ENCODE results near the gene CARD6. TPM values are rescaled to one million over a fixed set of nuclear protein-coding genes. Genes with fewer than 3 reads are reported as not detected.
A peak's percentile ranks its signal among the peaks of the same experiment; 100 is the strongest.
"Not testable (repeated sequence)": the region's sequence is repeated elsewhere in the genome, so short reads cannot be mapped to it uniquely, and the experiment has no call there.

CARD6 gene
- total RNA-seq, 1 experiment from 2014 or later, result 6.6 TPM

DNA sequence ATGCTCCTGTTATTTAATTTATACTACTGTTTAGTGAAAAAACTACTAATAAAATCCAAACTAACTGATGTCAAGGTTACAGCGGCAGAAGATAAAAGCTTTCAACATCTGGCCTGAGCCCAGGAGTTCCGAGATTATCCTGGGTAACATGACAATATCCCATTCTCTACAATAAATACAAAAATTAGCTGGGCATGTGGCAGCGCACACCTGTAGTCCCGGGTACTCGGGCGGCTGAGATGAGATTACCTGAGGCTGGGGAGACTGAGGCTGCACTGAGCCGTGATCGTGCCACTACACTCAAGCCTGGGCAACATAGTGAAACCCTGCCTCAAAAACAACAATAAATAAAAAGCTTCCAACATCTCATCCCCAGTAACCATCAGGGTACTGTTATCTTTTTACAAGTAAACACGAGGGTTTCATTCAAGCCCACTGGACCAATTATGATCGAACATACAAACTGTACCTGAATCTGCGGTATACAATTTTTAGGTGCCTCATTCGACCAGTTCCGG is 7.4 kb upstream of the CARD6 start:
- peaks cover 20% of the 10 kb centered on the region for H3K4me1 ChIP-seq (replicated peaks)
- H3K27ac ChIP-seq, result peak overlapping the region; percentile 91
- H3K36me3 ChIP-seq, result peaks cover 60% of the 10 kb centered on the region
- H3K4me3 ChIP-seq, result peak overlapping the region; percentile 58
- no peaks in the 10 kb centered on the region for H3K9me3 ChIP-seq (replicated peaks)
- no peaks in the 10 kb centered on the region for H3K27me3 ChIP-seq (replicated peaks)
- DNase-seq (ENCODE audit: low read depth in 1 of 2, low spot score in 2 of 2), result no peak

DNA sequence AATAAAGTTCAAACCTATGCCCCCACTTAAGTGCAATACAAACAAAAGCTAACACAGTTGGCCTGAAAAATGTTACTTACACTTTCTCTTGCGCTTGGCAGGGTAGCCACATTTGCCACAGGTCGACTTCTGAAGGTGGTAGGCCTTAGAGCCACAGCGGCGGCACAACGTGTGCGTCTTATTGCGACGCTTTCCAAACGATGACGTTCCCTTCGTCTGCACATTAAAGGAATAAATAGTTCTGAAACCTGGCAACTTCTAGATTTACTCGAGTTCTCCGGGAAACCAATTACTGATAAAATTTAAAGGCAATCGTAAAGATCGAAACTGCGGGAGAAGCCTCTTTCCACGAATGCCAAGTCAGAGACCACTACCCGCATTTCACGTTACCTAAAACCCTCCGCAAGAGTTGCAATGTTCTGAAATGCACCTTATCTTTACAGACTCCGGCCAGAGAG is 6.7 kb upstream of the CARD6 start:
- Histone ChIP-seq H3K4me3 (peak overlapping the region; percentile 58), H3K4me1 (replicated peaks) (peaks cover 20% of the 10 kb centered on the region), H3K27ac (peak overlapping the region; percentile 91), H3K27me3 (replicated peaks) (no peaks in the 10 kb centered on the region), H3K9me3 (replicated peaks) (no peaks in the 10 kb centered on the region), H3K36me3 (peaks cover 54% of the 10 kb centered on the region)
- DNase-seq (ENCODE audit: low read depth in 1 of 2, low spot score in 2 of 2), result no peak

DNA sequence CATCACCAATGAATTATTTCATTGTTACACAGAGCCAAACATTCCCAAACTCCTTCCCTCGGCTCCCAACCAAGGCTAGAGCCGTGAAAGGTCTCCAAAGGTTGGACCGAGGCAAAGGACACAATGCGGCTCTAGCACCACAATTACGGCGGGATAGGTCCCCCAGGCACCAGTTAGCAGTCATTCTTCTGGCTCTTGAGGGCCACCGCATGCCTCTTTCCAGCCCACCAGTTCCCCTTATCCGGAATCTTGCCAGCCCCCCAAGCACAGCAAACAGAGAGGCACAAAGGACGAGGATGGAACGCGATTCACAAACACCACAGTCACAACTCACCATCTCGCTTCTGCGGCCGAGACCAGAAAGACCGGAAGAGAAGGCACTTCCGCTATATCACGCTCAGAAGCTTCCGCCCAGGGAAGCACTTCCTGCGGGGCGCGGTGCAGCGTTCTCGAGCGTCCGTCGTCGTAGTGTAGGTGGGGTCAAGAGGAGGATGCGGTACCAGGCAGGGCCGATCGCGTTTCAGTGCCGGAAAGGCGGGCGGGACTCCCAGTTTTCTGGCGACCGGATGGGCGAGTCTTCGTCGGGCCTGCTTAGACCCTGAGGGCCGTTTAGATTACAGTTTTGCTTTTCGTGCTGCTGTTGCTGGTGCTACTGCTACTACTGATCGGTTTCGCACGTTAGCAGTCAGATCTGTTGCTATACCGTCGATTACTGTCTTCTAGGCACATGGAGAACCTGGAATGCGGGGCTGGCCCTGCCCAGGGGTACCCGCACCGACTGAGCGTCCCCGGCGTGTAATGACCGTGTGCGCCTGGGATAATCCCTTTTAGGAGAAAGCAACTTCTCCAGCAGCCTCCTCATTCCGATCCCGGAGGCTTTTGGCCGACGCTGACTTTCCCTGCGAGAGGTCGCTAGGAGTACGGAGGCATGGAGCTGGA is 6.0 kb upstream of the CARD6 start, which contains the start of gene RPL37:
Gene RPL37, minus strand, starts transcription at position 374 of the 939 bp plus-strand sequence. Its CDS starts 37 bp downstream, at position 337.
- H3K4me3 ChIP-seq, result peak within 1 kb of the TSS; percentile 58
- peak; percentile 96 to 97 for DNase-seq (ENCODE audit: low read depth in 1 of 2, low spot score in 2 of 2)
- peaks cover 20% of the 10 kb centered on the region for H3K4me1 ChIP-seq (replicated peaks)
- peak within 1 kb of the TSS; percentile 91 for H3K27ac ChIP-seq
- H3K9me3 ChIP-seq (replicated peaks), result no peaks in the 10 kb centered on the region
- H3K36me3 ChIP-seq, result peaks cover 47% of the 10 kb centered on the region
- no peaks in the 10 kb centered on the region for H3K27me3 ChIP-seq (replicated peaks)

DNA sequence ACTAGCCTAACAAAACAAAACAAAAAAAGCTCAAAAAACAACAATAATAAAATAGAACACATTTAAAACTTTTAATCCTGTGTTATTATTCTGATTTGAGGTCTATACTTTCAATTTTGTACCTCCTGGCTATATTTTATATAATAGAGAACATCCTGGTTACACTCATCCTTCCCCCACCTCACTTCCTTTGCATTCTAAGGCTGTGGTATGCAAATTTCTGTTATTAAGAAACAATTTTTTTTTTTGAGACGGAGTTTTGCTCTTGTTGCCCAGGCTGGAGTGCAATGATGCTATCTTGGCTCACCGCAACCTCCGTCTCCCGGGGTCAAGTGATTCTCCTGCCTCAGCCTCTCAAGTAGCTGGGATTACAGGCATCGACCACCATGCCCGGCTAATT is 3.1 kb upstream of the CARD6 start:
- Histone ChIP-seq H3K27me3 (replicated peaks) (no peaks in the 10 kb centered on the region), H3K36me3 (peaks cover 17% of the 10 kb centered on the region), H3K27ac (no peak overlapping the region), H3K9me3 (replicated peaks) (no peaks in the 10 kb centered on the region), H3K4me3 (no peak overlapping the region), H3K4me1 (replicated peaks) (peaks cover 29% of the 10 kb centered on the region)
- no peak for DNase-seq (ENCODE audit: low read depth in 1 of 2, low spot score in 2 of 2)

DNA sequence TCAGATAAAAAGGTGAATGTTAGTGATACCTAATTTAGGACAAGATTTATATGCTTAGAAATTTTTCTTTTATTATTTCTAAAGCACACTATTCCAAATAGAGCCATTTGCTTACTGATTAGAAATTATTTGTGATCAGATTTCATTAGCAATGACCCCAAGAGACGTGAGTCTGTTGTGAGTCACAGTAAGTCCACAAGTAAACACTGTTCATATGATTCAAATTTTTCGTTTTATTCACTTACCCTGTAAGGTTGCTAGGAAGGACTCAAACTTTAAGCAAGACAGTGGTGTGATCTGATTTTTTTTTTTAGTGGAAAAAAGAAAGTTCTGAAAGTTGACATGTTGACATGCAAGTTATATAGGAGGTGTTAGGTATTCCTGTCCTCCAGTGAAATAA is 1.2 kb downstream of the CARD6 start:
- Histone ChIP-seq H3K4me1 (replicated peaks) (peaks cover 11% of the 10 kb centered on the region), H3K27me3 (replicated peaks) (no peaks in the 10 kb centered on the region), H3K27ac (no peak overlapping the region), H3K4me3 (peak overlapping the region; percentile 40; the same call in 1 of the 2 replicates), H3K9me3 (replicated peaks) (no peaks in the 10 kb centered on the region), H3K36me3 (no peaks in the 10 kb centered on the region)
- no peak for DNase-seq (ENCODE audit: low read depth in 1 of 2, low spot score in 2 of 2)

DNA sequence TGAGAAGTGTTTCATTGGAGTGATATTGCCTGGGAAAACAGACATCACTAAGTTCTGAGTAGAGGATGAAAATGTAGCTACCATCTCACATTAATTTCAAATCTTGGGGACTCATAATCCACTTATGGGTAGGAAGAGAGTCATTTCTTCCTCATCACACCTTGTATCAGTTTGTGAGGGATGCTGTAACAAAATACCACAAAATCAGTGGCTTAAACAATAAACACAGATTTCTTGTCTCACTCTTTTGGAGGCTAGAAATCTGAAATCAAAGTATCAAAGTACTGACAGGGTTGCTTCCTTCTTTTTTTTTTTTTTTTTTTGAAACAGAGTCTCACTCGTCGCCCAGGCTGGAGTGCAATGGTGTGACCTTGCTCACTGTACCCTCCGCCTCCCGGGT is 3.4 kb downstream of the CARD6 start:
- Histone ChIP-seq H3K4me1 (replicated peaks) (peaks cover 11% of the 10 kb centered on the region), H3K27ac (no peak overlapping the region), H3K27me3 (replicated peaks) (no peaks in the 10 kb centered on the region), H3K9me3 (replicated peaks) (no peaks in the 10 kb centered on the region), H3K36me3 (no peaks in the 10 kb centered on the region), H3K4me3 (no peak overlapping the region)
- no peak for DNase-seq (ENCODE audit: low read depth in 1 of 2, low spot score in 2 of 2)

DNA sequence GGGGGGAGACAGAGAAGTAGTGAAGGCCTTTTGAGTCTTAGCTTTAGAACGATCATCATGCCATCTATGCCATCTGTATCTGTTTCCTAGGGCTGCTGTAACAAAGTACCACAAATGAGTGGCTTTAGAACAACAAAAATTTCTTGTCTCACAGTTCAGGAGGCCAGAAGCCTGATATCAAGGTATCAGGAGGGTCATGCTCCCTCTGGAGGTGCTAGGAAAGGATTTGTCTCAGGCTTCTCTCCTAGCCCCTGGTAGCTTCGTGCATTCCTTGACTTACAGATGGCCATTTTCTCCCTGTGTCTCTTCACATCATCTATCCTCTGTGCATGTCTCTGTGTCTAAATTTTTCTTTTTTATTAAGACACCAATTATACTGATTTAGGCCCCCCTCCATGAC is 5.2 kb downstream of the CARD6 start:
- Histone ChIP-seq H3K27ac (no peak overlapping the region), H3K4me1 (replicated peaks) (peaks cover 8% of the 10 kb centered on the region), H3K9me3 (replicated peaks) (no peaks in the 10 kb centered on the region), H3K36me3 (no peaks in the 10 kb centered on the region), H3K4me3 (no peak overlapping the region), H3K27me3 (replicated peaks) (no peaks in the 10 kb centered on the region)
- DNase-seq (ENCODE audit: low read depth in 1 of 2, low spot score in 2 of 2), result no peak

DNA sequence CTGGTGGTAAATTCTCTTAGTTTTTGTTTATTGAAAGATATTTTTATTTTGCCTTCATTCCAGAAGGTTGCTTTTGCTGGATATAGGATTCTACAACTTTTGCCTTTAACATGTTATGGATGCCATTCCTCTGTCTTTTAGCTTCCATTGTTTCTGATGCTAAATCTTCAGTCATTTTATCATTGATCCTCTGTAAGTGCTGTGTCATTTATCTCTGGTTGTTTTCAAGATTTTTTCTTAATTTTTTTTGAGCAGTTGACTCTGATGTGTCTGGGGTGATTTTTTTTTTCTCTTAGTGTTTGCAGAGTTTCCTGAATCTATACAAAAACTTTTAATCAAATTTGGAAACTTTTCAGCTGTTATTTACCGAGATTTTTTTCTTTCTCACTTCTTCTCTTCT is 6.4 kb downstream of the CARD6 start:
- H3K4me1 ChIP-seq (replicated peaks), result peaks cover 2% of the 10 kb centered on the region
- no peak overlapping the region for H3K4me3 ChIP-seq
- H3K9me3 ChIP-seq (replicated peaks), result no peaks in the 10 kb centered on the region
- H3K27ac ChIP-seq, result no peak overlapping the region
- DNase-seq (ENCODE audit: low read depth in 1 of 2, low spot score in 2 of 2), result no peak
- H3K36me3 ChIP-seq, result no peaks in the 10 kb centered on the region
- H3K27me3 ChIP-seq (replicated peaks), result no peaks in the 10 kb centered on the region

DNA sequence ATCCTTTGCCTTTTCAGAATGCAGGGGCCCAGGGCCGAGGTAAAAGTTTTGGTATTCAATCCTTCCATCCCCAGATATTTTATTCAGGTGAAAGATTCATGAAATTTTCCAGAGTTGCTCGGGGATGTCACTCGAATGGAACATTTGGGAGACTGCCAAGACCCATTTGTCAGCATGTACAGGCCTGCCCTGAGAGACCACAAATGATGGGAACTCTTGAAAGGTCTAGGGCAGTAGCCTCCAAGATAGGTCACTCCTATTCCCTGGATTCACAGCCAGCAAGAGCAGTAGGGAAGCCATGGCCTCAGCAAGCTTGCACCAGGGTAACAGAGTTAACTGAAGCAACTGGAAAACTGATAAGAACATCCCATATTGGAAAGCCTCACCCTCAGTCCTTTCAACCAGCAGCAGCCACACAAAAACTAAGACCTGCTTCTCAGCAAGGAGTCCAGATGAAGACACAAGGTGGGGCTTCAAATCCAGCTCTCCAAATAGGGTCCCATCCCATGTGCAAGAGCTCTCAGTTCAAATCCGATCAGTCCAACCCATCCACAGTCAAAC is 12.5 kb downstream of the CARD6 start:
- DNase-seq (ENCODE audit: low read depth in 1 of 2, low spot score in 2 of 2), result no peak
- no peaks in the 10 kb centered on the region for H3K4me1 ChIP-seq (replicated peaks)
- H3K27me3 ChIP-seq (replicated peaks), result no peaks in the 10 kb centered on the region
- H3K9me3 ChIP-seq (replicated peaks), result no peaks in the 10 kb centered on the region
- H3K4me3 ChIP-seq, result no peak overlapping the region
- H3K27ac ChIP-seq, result no peak overlapping the region
- H3K36me3 ChIP-seq, result no peaks in the 10 kb centered on the region

DNA sequence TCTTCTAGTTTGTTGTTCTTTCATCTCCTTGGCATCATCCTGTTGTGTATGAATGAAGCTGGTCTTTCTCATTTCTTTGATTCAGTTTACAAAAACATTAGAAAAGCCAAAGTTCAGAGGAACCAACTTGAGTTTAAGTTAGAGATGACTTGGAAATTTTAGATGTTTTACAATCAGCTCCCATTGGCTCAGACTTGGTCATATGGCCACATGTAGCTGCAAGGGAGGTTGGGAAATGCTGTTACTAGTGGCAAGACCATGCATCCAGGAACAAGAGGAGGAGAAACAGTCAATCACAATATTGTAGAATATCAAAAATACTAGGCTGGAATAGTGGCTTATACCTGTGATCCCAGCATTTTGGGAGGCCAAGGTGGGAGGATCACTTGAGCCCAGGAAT is 19.5 kb downstream of the CARD6 start:
- H3K36me3 ChIP-seq, result no peaks in the 10 kb centered on the region
- no peak for DNase-seq (ENCODE audit: low read depth in 1 of 2, low spot score in 2 of 2)
- no peak overlapping the region for H3K27ac ChIP-seq
- H3K9me3 ChIP-seq (replicated peaks), result no peaks in the 10 kb centered on the region
- H3K4me3 ChIP-seq, result no peak overlapping the region
- H3K27me3 ChIP-seq (replicated peaks), result no peaks in the 10 kb centered on the region
- no peaks in the 10 kb centered on the region for H3K4me1 ChIP-seq (replicated peaks)

DNA sequence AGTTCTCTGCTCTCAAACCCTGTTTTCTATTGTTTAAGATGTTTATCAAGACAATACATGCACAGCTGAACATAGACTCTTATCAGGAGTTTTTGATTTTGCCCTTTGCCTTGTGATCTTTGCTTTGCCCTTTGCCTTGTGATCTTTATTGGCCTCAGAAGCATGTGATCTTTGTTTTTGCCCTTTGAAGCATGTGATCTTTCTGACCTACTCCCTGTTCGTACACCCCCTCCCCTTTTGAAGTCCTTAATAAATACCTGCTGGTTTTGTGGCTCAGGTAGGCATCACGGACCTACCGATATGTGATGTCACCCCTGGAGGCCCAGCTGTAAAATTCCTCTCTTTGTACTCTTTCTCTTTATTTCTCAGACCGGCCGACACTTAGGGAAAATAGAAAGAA is 23.8 kb downstream of the CARD6 start:
- not testable (repeated sequence) for H3K4me3 ChIP-seq; H3K4me1 ChIP-seq (replicated peaks); H3K27ac ChIP-seq; DNase-seq (ENCODE audit: low read depth in 1 of 2, low spot score in 2 of 2); H3K27me3 ChIP-seq (replicated peaks); H3K9me3 ChIP-seq (replicated peaks); H3K36me3 ChIP-seq

DNA sequence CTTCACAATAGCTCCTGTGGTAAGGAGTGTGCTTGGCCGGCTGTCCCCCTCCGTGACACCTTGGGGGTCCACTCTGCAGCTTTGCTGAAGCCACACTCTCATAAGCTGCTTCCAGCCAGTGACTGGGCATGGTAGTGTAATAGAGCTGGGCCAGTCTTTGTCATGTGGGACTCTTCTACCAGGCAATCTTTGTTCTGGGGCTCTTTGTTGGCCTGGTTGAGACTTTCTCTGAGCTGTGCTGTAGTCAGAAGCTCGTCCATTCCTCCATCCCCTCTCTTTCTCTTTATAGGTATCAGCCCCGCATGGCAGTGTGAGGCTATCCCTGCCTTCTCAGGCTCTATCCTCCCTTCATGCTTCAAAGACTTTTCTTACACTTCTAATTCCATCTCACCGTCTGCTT is 25.7 kb downstream of the CARD6 start:
- H3K4me3 ChIP-seq, result no peak overlapping the region
- no peaks in the 10 kb centered on the region for H3K9me3 ChIP-seq (replicated peaks)
- H3K36me3 ChIP-seq, result no peaks in the 10 kb centered on the region
- H3K27me3 ChIP-seq (replicated peaks), result no peaks in the 10 kb centered on the region
- no peaks in the 10 kb centered on the region for H3K4me1 ChIP-seq (replicated peaks)
- peak in 1 of 2 experiments; percentile 16 for DNase-seq (ENCODE audit: low read depth in 1 of 2, low spot score in 2 of 2)
- H3K27ac ChIP-seq, result no peak overlapping the region

DNA sequence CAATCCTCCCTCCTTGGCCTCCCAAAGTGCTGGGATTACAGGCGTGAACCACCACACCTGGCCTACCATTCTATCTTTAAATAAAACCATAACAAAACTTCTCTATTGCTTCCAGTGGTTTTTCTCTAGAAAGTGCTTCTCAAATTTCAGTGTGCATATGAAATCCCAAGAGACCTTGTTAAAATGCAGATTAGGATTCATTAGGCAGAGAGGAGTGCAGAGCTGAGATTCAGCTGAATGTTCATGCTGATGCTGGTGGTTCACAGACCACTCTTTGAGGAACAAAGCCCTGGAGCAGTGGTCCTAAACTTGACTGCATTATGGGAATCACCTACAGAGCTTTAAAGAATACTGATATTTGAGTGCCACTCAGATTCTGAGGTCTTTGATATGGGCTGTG is 28.2 kb downstream of the CARD6 start:
- H3K27me3 ChIP-seq (replicated peaks), result no peaks in the 10 kb centered on the region
- no peaks in the 10 kb centered on the region for H3K4me1 ChIP-seq (replicated peaks)
- no peaks in the 10 kb centered on the region for H3K9me3 ChIP-seq (replicated peaks)
- H3K36me3 ChIP-seq, result no peaks in the 10 kb centered on the region
- no peak overlapping the region for H3K4me3 ChIP-seq
- DNase-seq (ENCODE audit: low read depth in 1 of 2, low spot score in 2 of 2), result peak in 1 of 2 experiments; percentile 5
- no peak overlapping the region for H3K27ac ChIP-seq

DNA sequence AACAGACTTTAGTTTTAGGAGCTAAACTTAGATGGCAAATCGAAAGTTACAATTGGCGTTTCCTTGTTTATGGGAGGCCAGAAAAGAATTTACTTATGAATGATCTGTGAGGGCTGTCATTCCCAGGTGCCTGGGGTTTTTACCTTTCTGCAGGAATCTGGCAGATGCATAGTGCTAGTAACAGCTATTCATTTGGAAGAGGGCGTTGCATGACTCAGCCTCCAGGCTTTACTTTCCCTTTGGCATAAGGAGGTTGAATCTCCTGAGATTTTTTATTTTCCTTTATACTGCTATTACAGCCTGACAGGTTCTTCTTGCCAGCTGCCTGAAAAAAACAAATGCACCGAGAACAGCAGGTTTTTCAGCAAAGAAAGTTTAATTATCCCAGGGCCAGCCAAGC is 30.0 kb downstream of the CARD6 start:
- no peaks in the 10 kb centered on the region for H3K27me3 ChIP-seq (replicated peaks)
- peak in 1 of 2 experiments; percentile 28 for DNase-seq (ENCODE audit: low read depth in 1 of 2, low spot score in 2 of 2)
- H3K4me3 ChIP-seq, result no peak overlapping the region
- no peak overlapping the region for H3K27ac ChIP-seq
- no peaks in the 10 kb centered on the region for H3K36me3 ChIP-seq
- no peaks in the 10 kb centered on the region for H3K9me3 ChIP-seq (replicated peaks)
- H3K4me1 ChIP-seq (replicated peaks), result no peaks in the 10 kb centered on the region

Measured in SJSA1 (cell line).